Astrocyte of the spinal cord (primary cell): ENCODE results near the gene SIAE.

Experiments used
- DNase-seq: peaks from one replicate; pipeline ENCODE4 v3.0.0; 2011; ENCODE audit warnings: low read depth, low spot score
- H3K4me3 ChIP-seq: 2 replicates; pipeline ENCODE4 v1.5.1; 2011; ENCODE audit warnings: low read depth, mild to moderate bottlenecking, low read length, moderate library complexity
- CTCF ChIP-seq: IDR thresholded peaks from 2 replicates; pipeline ENCODE4 v1.5.1; 2012; ENCODE audit warnings: low read depth, mild to moderate bottlenecking, low read length, inconsistent platforms
- in situ Hi-C: cut with HindIII; loops from 2 replicates; pipeline ENCODE4 v1.10.0; 2017; ENCODE audit warnings: low sequenced_read_pairs

Gene SIAE

GRCh38 chr11:124681421-124681820, 7.9 kb upstream of the SIAE start:
- no peak for DNase-seq
- H3K4me3 ChIP-seq: no peak overlapping the region
- TF ChIP-seq CTCF: no peak
- in situ Hi-C loops: no loop called here

GRCh38 chr11:124678416-124678815, 4.9 kb upstream of the SIAE start:
- DNase-seq: no peak
- in situ Hi-C loops: no loop called here
- H3K4me3 ChIP-seq: no peak overlapping the region
- TF ChIP-seq CTCF: no peak

GRCh38 chr11:124676386-124676785, 2.8 kb upstream of the SIAE start:
- in situ Hi-C loops: no loop called here
- DNase-seq: no peak
- TF ChIP-seq CTCF: no peak
- H3K4me3 ChIP-seq: no peak overlapping the region

GRCh38 chr11:124674571-124674970, 1.0 kb upstream of the SIAE start:
- DNase-seq: no peak
- H3K4me3 ChIP-seq: peak overlapping the region; percentile 83
- TF ChIP-seq CTCF: no peak
- in situ Hi-C loops: no loop called here

GRCh38 chr11:124674168-124674517, 604 bp upstream of the SIAE start:
- H3K4me3 ChIP-seq: peak overlapping the region; percentile 83
- in situ Hi-C loops: no loop called here
- no peak for DNase-seq
- no peak for TF ChIP-seq CTCF

- TF ChIP-seq CTCF: no peak
- no peak for DNase-seq
- in situ Hi-C loops: no loop called here
- H3K4me3 ChIP-seq: peak overlapping the region; percentile 83
Measured at GRCh38 chr11:124672536-124673215, 863 bp downstream of the SIAE start.
